ENCODE results near the gene NPB. TPM values are rescaled to one million over a fixed set of nuclear protein-coding genes. Genes with fewer than 3 reads are reported as not detected.

NPB gene
- total and polyA plus RNA-seq, 2 donors = 1.7 to 3.5 TPM

- peaks cover 53 to 65% of the 10 kb centered on the region in 2 donors for H3K36me3 ChIP-seq (ENCODE audit: control insufficient read depth in 2 of 2, insufficient read depth in 2 of 2, low read length in 1 of 2)
- 97% methylated on average over 10 of the region's 10 CpGs for WGBS
- DNase-seq (ENCODE audit: low read depth in 6 of 9, low spot score in 9 of 9) = no peak
- peaks cover 24 to 37% of the 10 kb centered on the region in 2 donors for H3K27me3 ChIP-seq (ENCODE audit: control insufficient read depth in 2 of 2, insufficient read depth in 1 of 2, low read length in 1 of 2)
- H3K9me3 ChIP-seq (ENCODE audit: control insufficient read depth in 2 of 2, insufficient read depth in 1 of 2, low read length in 1 of 2) = no peaks in the 10 kb centered on the region
- no peak overlapping the region for H3K4me3 ChIP-seq (ENCODE audit: low read length in 2 of 2)
- no peak overlapping the region for H3K27ac ChIP-seq (ENCODE audit: low read depth in 1 of 2, low read length in 1 of 2)
- H3K4me1 ChIP-seq (ENCODE audit: control insufficient read depth in 2 of 2, insufficient read depth in 2 of 2, low read length in 2 of 2) = peaks cover 0 to 4% of the 10 kb centered on the region in 2 donors
Measured at GRCh38 chr17:81903415-81903831, 1.4 kb downstream of the NPB start.

DNA sequence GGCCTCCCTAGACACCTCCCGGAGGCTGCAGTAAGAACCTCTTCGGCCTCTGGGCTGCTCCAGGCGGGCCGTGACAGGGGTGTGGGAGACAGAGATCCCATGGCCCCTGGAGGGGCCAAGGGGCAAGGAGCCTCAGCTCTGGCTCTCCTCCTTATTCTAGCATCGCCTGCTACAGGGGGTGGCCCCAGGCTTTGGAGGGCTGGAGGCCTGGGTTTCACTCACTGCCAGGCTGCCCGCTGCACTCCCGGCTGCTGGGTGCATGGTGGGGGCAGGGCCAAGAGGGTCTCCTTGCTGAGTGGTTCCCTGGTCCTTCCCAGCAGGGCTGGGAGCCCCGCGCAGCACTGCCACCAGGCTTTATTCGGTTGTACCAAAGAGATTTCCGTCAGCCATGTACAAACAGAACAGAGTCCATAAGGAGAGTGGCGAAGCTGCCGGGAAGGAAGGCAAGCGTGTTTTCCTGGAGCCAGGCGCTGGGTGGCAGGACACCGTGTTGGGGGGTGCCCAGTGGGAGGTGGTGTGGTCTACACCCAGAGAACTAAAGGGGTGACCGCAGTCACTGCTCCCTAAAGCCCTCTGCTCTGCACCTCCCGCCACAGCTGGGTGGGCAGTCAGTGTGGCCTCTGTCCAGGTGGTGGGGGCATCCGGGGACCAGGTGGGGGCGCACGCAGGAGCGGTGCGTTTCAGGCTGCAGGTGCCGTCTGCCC is 2.0 kb downstream of the NPB start:
- H3K36me3 ChIP-seq (ENCODE audit: control insufficient read depth in 2 of 2, insufficient read depth in 2 of 2, low read length in 1 of 2) = peaks cover 49 to 59% of the 10 kb centered on the region in 2 donors
- 98% methylated on average over 24 of the region's 24 CpGs for WGBS
- no peak overlapping the region for H3K4me3 ChIP-seq (ENCODE audit: low read length in 2 of 2)
- H3K27me3 ChIP-seq (ENCODE audit: control insufficient read depth in 2 of 2, insufficient read depth in 1 of 2, low read length in 1 of 2) = peaks cover 24 to 37% of the 10 kb centered on the region in 2 donors
- peaks cover 0 to 4% of the 10 kb centered on the region in 2 donors for H3K4me1 ChIP-seq (ENCODE audit: control insufficient read depth in 2 of 2, insufficient read depth in 2 of 2, low read length in 2 of 2)
- no peak for DNase-seq (ENCODE audit: low read depth in 6 of 9, low spot score in 9 of 9)
- no peak overlapping the region for H3K27ac ChIP-seq (ENCODE audit: low read depth in 1 of 2, low read length in 1 of 2)
- H3K9me3 ChIP-seq (ENCODE audit: control insufficient read depth in 2 of 2, insufficient read depth in 1 of 2, low read length in 1 of 2) = no peaks in the 10 kb centered on the region

GRCh38 chr17:81904600-81905423 is 2.8 kb downstream of the NPB start:
- WGBS = 93% methylated on average over 28 of the region's 28 CpGs
- peaks cover 43 to 51% of the 10 kb centered on the region in 2 donors for H3K36me3 ChIP-seq (ENCODE audit: control insufficient read depth in 2 of 2, insufficient read depth in 2 of 2, low read length in 1 of 2)

DNA sequence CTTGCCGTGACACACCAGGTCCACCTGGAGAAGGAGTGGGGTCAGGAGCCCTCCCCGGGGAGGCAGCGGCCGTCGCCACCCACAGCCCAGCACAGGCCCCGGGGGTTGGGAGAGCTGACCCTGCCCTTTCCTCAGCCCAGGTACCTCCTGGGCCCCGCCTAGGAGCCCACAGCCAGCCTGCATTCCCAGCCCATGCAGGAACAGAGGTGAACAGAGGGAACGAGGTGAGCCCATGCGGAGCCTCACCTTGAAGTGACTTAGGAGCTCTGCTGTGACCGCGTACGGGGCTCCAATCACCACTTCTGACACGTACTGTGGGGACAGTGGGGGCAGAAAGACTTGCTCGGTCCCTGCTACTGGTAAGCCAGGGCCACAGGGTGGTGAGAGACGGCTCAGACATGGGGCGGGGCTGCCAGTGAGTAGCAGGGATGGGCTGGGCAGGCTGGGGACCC is 3.4 kb downstream of the NPB start:
- DNase-seq (ENCODE audit: low read depth in 6 of 9, low spot score in 9 of 9) = no peak
- no peaks in the 10 kb centered on the region for H3K9me3 ChIP-seq (ENCODE audit: control insufficient read depth in 2 of 2, insufficient read depth in 1 of 2, low read length in 1 of 2)
- peaks cover 9% of the 10 kb centered on the region in 2 donors for H3K4me1 ChIP-seq (ENCODE audit: control insufficient read depth in 2 of 2, insufficient read depth in 2 of 2, low read length in 2 of 2)
- peaks cover 37 to 45% of the 10 kb centered on the region in 2 donors for H3K36me3 ChIP-seq (ENCODE audit: control insufficient read depth in 2 of 2, insufficient read depth in 2 of 2, low read length in 1 of 2)
- H3K27ac ChIP-seq (ENCODE audit: low read depth in 1 of 2, low read length in 1 of 2) = no peak overlapping the region
- WGBS = 99% methylated on average over 16 of the region's 16 CpGs
- no peak overlapping the region for H3K4me3 ChIP-seq (ENCODE audit: low read length in 2 of 2)
- peaks cover 24 to 39% of the 10 kb centered on the region in 2 donors for H3K27me3 ChIP-seq (ENCODE audit: control insufficient read depth in 2 of 2, insufficient read depth in 1 of 2, low read length in 1 of 2)

More at GRCh38 chr17:81904600-81905423, 2.8 kb downstream of the NPB start:
- H3K4me1 ChIP-seq (ENCODE audit: control insufficient read depth in 2 of 2, insufficient read depth in 2 of 2, low read length in 2 of 2) = peaks cover 3 to 4% of the 10 kb centered on the region in 2 donors
- peaks cover 24 to 37% of the 10 kb centered on the region in 2 donors for H3K27me3 ChIP-seq (ENCODE audit: control insufficient read depth in 2 of 2, insufficient read depth in 1 of 2, low read length in 1 of 2)
- H3K27ac ChIP-seq (ENCODE audit: low read depth in 1 of 2, low read length in 1 of 2) = no peak overlapping the region
- no peak overlapping the region for H3K4me3 ChIP-seq (ENCODE audit: low read length in 2 of 2)
- DNase-seq (ENCODE audit: low read depth in 6 of 9, low spot score in 9 of 9) = no peak
- H3K9me3 ChIP-seq (ENCODE audit: control insufficient read depth in 2 of 2, insufficient read depth in 1 of 2, low read length in 1 of 2) = no peaks in the 10 kb centered on the region

- Histone ChIP-seq H3K9me3 (ENCODE audit: control insufficient read depth in 2 of 2, insufficient read depth in 1 of 2, low read length in 1 of 2) (no peaks in the 10 kb centered on the region), H3K36me3 (ENCODE audit: control insufficient read depth in 2 of 2, insufficient read depth in 2 of 2, low read length in 1 of 2) (peaks cover 34 to 42% of the 10 kb centered on the region in 2 donors), H3K27me3 (ENCODE audit: control insufficient read depth in 2 of 2, insufficient read depth in 1 of 2, low read length in 1 of 2) (peaks cover 24 to 38% of the 10 kb centered on the region in 2 donors), H3K4me1 (ENCODE audit: control insufficient read depth in 2 of 2, insufficient read depth in 2 of 2, low read length in 2 of 2) (peaks cover 11 to 13% of the 10 kb centered on the region in 2 donors), H3K27ac (ENCODE audit: low read depth in 1 of 2, low read length in 1 of 2) (no peak overlapping the region), H3K4me3 (ENCODE audit: low read length in 2 of 2) (no peak overlapping the region)
- WGBS = 99% methylated on average over 10 of the region's 10 CpGs
- DNase-seq (ENCODE audit: low read depth in 6 of 9, low spot score in 9 of 9) = no peak
Measured at GRCh38 chr17:81905993-81906392, 4.0 kb downstream of the NPB start.

- no peak for DNase-seq (ENCODE audit: low read depth in 6 of 9, low spot score in 9 of 9)
- WGBS = 96% methylated on average over 15 of the region's 15 CpGs
- peaks cover 20 to 31% of the 10 kb centered on the region in 2 donors for H3K27me3 ChIP-seq (ENCODE audit: control insufficient read depth in 2 of 2, insufficient read depth in 1 of 2, low read length in 1 of 2)
- H3K27ac ChIP-seq (ENCODE audit: low read depth in 1 of 2, low read length in 1 of 2) = no peak overlapping the region
- H3K9me3 ChIP-seq (ENCODE audit: control insufficient read depth in 2 of 2, insufficient read depth in 1 of 2, low read length in 1 of 2) = peaks cover 0 to 2% of the 10 kb centered on the region in 2 donors
- peaks cover 34 to 42% of the 10 kb centered on the region in 2 donors for H3K36me3 ChIP-seq (ENCODE audit: control insufficient read depth in 2 of 2, insufficient read depth in 2 of 2, low read length in 1 of 2)
- peaks cover 13 to 15% of the 10 kb centered on the region in 2 donors for H3K4me1 ChIP-seq (ENCODE audit: control insufficient read depth in 2 of 2, insufficient read depth in 2 of 2, low read length in 2 of 2)
- no peak overlapping the region for H3K4me3 ChIP-seq (ENCODE audit: low read length in 2 of 2)
Measured at GRCh38 chr17:81906476-81907218, 4.6 kb downstream of the NPB start.

GRCh38 chr17:81907219-81908145 is 5.4 kb downstream of the NPB start:
- Histone ChIP-seq H3K4me3 (ENCODE audit: low read length in 2 of 2) (no peak overlapping the region), H3K4me1 (ENCODE audit: control insufficient read depth in 2 of 2, insufficient read depth in 2 of 2, low read length in 2 of 2) (peaks cover 11 to 19% of the 10 kb centered on the region in 2 donors), H3K27ac (ENCODE audit: low read depth in 1 of 2, low read length in 1 of 2) (no peak overlapping the region), H3K36me3 (ENCODE audit: control insufficient read depth in 2 of 2, insufficient read depth in 2 of 2, low read length in 1 of 2) (peaks cover 41 to 47% of the 10 kb centered on the region in 2 donors), H3K27me3 (ENCODE audit: control insufficient read depth in 2 of 2, insufficient read depth in 1 of 2, low read length in 1 of 2) (peaks cover 11 to 25% of the 10 kb centered on the region in 2 donors), H3K9me3 (ENCODE audit: control insufficient read depth in 2 of 2, insufficient read depth in 1 of 2, low read length in 1 of 2) (peaks cover 0 to 4% of the 10 kb centered on the region in 2 donors)
- 98% methylated on average over 26 of the region's 26 CpGs for WGBS
- DNase-seq (ENCODE audit: low read depth in 6 of 9, low spot score in 9 of 9) = no peak

GRCh38 chr17:81908793-81909192 is 6.8 kb downstream of the NPB start:
- peaks cover 11 to 19% of the 10 kb centered on the region in 2 donors for H3K4me1 ChIP-seq (ENCODE audit: control insufficient read depth in 2 of 2, insufficient read depth in 2 of 2, low read length in 2 of 2)
- H3K9me3 ChIP-seq (ENCODE audit: control insufficient read depth in 2 of 2, insufficient read depth in 1 of 2, low read length in 1 of 2) = peaks cover 0 to 4% of the 10 kb centered on the region in 2 donors
- H3K27ac ChIP-seq (ENCODE audit: low read depth in 1 of 2, low read length in 1 of 2) = no peak overlapping the region
- H3K4me3 ChIP-seq (ENCODE audit: low read length in 2 of 2) = no peak overlapping the region
- peaks cover 0 to 12% of the 10 kb centered on the region in 2 donors for H3K27me3 ChIP-seq (ENCODE audit: control insufficient read depth in 2 of 2, insufficient read depth in 1 of 2, low read length in 1 of 2)
- no peak for DNase-seq (ENCODE audit: low read depth in 6 of 9, low spot score in 9 of 9)
- peaks cover 51 to 53% of the 10 kb centered on the region in 2 donors for H3K36me3 ChIP-seq (ENCODE audit: control insufficient read depth in 2 of 2, insufficient read depth in 2 of 2, low read length in 1 of 2)
- 99% methylated on average over 11 of the region's 11 CpGs for WGBS

Measured in thymus (tissue), 11 donors.